Panc1 (cell line): ENCODE data around the gene FRMPD1. TPM values are rescaled to one million over a fixed set of nuclear protein-coding genes. Genes with fewer than 3 reads are reported as not detected.

Experiments
- ATAC-seq: fragments of 200-7000 bp; cut with Tn5 transposase; 2 replicates; pipeline ENCODE4 v1.9.1; 2020; ENCODE audit warnings: mild to moderate bottlenecking, moderate library complexity
- BruUV-seq: library from RNA; stranded (reverse); fragments of 400-500 nt; replicated peaks from 2 replicates; lab custom pipeline; 2021; lab: Mats Ljungman, UMichigan
- CTCF ChIA-PET: fragments of 300-600 bp; sonication (Branson Sonifier 250); formaldehyde crosslinking; loops from one replicate; lab custom pipeline; 2022; ENCODE audit warnings: antibody characterized with exemption; lab: Charles Lee
- POLR2A ChIA-PET: fragments of 300-600 bp; sonication (Branson Sonifier 250); formaldehyde crosslinking; loops from one replicate; lab custom pipeline; 2022; ENCODE audit warnings: antibody characterized with exemption; lab: Charles Lee
- DNase-seq: peaks from one replicate; pipeline ENCODE4 v3.0.0-alpha.2; 2010; ENCODE audit warnings: low read depth, low spot score
- H3K27ac ChIP-seq: 2 replicates; pipeline ENCODE4 v1.5.1; 2011; ENCODE audit warnings: mild to moderate bottlenecking, low read length, inconsistent platforms
- H3K27me3 ChIP-seq: fragments of 200-500 bp; sonication (Bioruptor generic); 2 replicates; pipeline ENCODE4 v1.6.0; 2014; ENCODE audit warnings: low read length, inconsistent platforms; ENCODE audit not compliant: control insufficient read depth, insufficient read depth
- H3K36me3 ChIP-seq: fragments of 200-500 bp; sonication (Bioruptor generic); 2 replicates; pipeline ENCODE4 v1.5.1; 2014; ENCODE audit warnings: inconsistent platforms, mild to moderate bottlenecking, low read length, moderate library complexity; ENCODE audit not compliant: control insufficient read depth, insufficient read depth
- H3K4me1 ChIP-seq: 2 replicates; pipeline ENCODE4 v1.5.1; 2011; ENCODE audit warnings: inconsistent platforms, mild to moderate bottlenecking, low read length, moderate library complexity; ENCODE audit not compliant: control insufficient read depth, insufficient read depth
- H3K4me3 ChIP-seq, 2 experiments: 2 replicates each; pipeline ENCODE4 v1.5.1; 2011 to 2012; ENCODE audit warnings: low read depth in 2 of 2, low read length in 2 of 2, mild to moderate bottlenecking in 2 of 2, inconsistent platforms in 1 of 2, moderate library complexity in 1 of 2
- H3K9me3 ChIP-seq: fragments of 200-500 bp; sonication (Bioruptor generic); 2 replicates; pipeline ENCODE4 v1.5.1; 2014; ENCODE audit warnings: low read depth, mild to moderate bottlenecking, inconsistent platforms, low read length, moderate library complexity; ENCODE audit not compliant: control insufficient read depth, insufficient read depth
- CTCF ChIP-seq: fragments of 450-650 bp; IDR thresholded peaks from 2 replicates; pipeline ENCODE4 v1.5.1; 2017; ENCODE audit warnings: mild to moderate bottlenecking
- POLR2AphosphoS5 ChIP-seq: IDR thresholded peaks from 2 replicates; pipeline ENCODE4 v1.6.1; 2012; ENCODE audit warnings: mild to moderate bottlenecking, low read depth, low read length, moderate library complexity
- REST ChIP-seq, 2 experiments: IDR thresholded peaks; 2 replicates each; pipeline ENCODE4 v1.6.1; 2011 to 2012; ENCODE audit warnings: low read depth in 2 of 2, control low read depth in 1 of 2, low read length in 1 of 2, mild to moderate bottlenecking in 1 of 2, moderate library complexity in 1 of 2; ENCODE audit not compliant: insufficient read depth in 1 of 2
- SIN3A ChIP-seq: IDR thresholded peaks from 2 replicates; pipeline ENCODE4 v1.6.1; 2012; ENCODE audit warnings: low read depth, mild to moderate bottlenecking, low read length, moderate library complexity, borderline replicate concordance; ENCODE audit not compliant: insufficient read depth
- TCF7L2 ChIP-seq: IDR thresholded peaks from 2 replicates; pipeline ENCODE4 v1.6.1; 2011; ENCODE audit warnings: mild to moderate bottlenecking, low read depth, low read length, inconsistent platforms
- in situ Hi-C: cut with HindIII; loops from 2 replicates; pipeline ENCODE4 v1.10.0; 2016; ENCODE audit warnings: low sequenced_read_pairs, low pct_unique_long_range_greater_than_20kb
- intact Hi-C: fragments of 100-400 bp; cut with micrococcal nuclease; formaldehyde crosslinking; loops from one replicate; pipeline ENCODE4 v1.10.0; 2022; ENCODE audit not compliant: unreplicated experiment
- total RNA-seq: library from RNA; stranded (reverse); gene quantifications from one replicate; pipeline ENCODE4 v1.2.1, GENCODE V29; 2021; ENCODE audit not compliant: unreplicated experiment

The FRMPD1 gene
- total RNA-seq, 1 experiment from 2014 or later: 0.21 TPM

DNA sequence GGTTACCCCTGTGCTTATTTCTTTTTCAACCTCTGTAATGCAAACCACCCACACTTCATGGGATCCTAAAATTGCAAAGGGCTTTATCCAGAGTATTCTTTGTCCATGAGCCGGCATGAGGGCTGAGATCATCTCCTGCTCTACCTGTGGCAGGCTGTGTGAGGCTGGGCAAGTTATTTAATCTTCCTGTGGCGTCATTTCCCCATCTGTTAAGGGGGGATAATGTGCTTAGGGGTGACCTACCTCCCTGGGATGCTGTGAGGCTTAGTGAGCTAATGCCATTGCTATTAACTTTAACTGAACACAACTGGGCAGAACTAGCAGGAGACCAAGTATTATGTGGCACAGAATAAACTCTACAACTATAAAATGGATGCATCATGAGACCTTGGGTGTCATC is 17.0 kb downstream of the FRMPD1 start:
- BruUV-seq: no TSS peak
- DNase-seq: no peak
- TF ChIP-seq REST (IDR thresholded peaks at IDR 0.05; ENCODE audit: insufficient read depth in 1 of 2, low read depth in 2 of 2, low read length in 1 of 2) (no peak), CTCF (no peak), TCF7L2 (no peak), SIN3A (no peak), POLR2AphosphoS5 (no peak)
- in situ Hi-C loops (no loop called here), intact Hi-C loops (no loop called here)
- ChIA-PET CTCF (no interaction called here), POLR2A (no interaction called here)
- no peaks in the 10 kb centered on the region for H3K36me3 ChIP-seq
- peak; percentile 28; the same call in 1 of the 2 replicates for ATAC-seq
- H3K9me3 ChIP-seq: no peaks in the 10 kb centered on the region
- H3K4me3 ChIP-seq: no peak overlapping the region
- H3K27ac ChIP-seq: no peak overlapping the region
- H3K27me3 ChIP-seq: peaks cover 37% of the 10 kb centered on the region
- H3K4me1 ChIP-seq: no peaks in the 10 kb centered on the region

DNA sequence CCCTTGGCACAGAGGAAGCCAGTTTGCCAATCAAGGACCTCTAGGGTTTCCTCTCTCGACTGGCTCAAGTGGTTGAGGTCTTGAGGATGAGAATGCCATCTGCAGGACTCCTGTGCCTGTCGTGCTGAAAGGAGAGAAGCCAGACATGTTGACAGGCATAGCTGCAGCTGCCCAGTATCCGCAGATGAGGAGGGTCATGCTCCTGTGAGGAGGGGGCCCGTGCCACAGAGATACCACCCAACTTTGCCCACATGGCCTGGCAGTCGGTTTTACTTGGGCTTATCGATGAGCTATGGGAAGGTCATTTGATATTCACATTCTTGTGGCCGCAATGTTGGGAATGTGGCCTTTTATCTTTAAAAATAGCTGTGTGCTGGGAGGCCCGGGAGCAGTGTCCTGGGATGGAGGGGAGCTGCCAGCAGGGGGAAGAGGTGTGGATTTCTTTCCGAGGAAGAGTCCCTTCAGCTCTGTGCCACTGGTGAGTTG is 17.4 kb downstream of the FRMPD1 start:
- in situ Hi-C loops (no loop called here), intact Hi-C loops (no loop called here)
- ATAC-seq (peak; percentile 75), DNase-seq (no peak)
- H3K4me3 ChIP-seq: no peak overlapping the region
- no peak overlapping the region for H3K27ac ChIP-seq
- H3K4me1 ChIP-seq: no peaks in the 10 kb centered on the region
- ChIA-PET POLR2A (no interaction called here), CTCF (interaction anchor here (0.8 to 1.3 kb wide), 2 partner anchors 12 to 187 kb away, joined by 3 to 5 read pairs; no protein-coding TSS in a partner anchor)
- peaks cover 37% of the 10 kb centered on the region for H3K27me3 ChIP-seq
- TF ChIP-seq SIN3A: no peak
- TF ChIP-seq POLR2AphosphoS5: no peak
- no peak for TF ChIP-seq CTCF
- no peak for TF ChIP-seq TCF7L2
- no peak for TF ChIP-seq REST (IDR thresholded peaks at IDR 0.05; ENCODE audit: insufficient read depth in 1 of 2, low read depth in 2 of 2, low read length in 1 of 2)
- H3K9me3 ChIP-seq: no peaks in the 10 kb centered on the region
- BruUV-seq: no TSS peak
- H3K36me3 ChIP-seq: no peaks in the 10 kb centered on the region
